OCI-LY3 (cell line): ENCODE results near the gene CEP131.

Experiments
- H2AFZ ChIP-seq: fragments of 200-600, 300-600 bp; shearing (Covaris generic); 2 replicates; pipeline ENCODE4 v1.6.0; 2014; ENCODE audit warnings: antibody characterized with exemption, low read depth, low read length
- H3K27ac ChIP-seq: fragments of 200-600, 300-600 bp; sonication (generic); 2 replicates; pipeline ENCODE4 v1.5.1; 2014; ENCODE audit warnings: mild to moderate bottlenecking, low read length, moderate library complexity, mixed read lengths
- H3K27me3 ChIP-seq: fragments of 200-600, 300-600 bp; sonication (generic); 2 replicates; pipeline ENCODE4 v1.6.1; 2014; ENCODE audit warnings: low read depth, low read length, mixed read lengths
- H3K36me3 ChIP-seq: fragments of 200-600, 300-600 bp; sonication (generic); replicated peaks from 2 replicates; pipeline ENCODE3; 2014; ENCODE audit warnings: low read depth, low read length, mixed read lengths
- H3K4me1 ChIP-seq: fragments of 300-600, 200-600 bp; sonication (generic); 2 replicates; pipeline ENCODE4 v1.6.1; 2014; ENCODE audit warnings: low read length, mixed read lengths
- H3K4me2 ChIP-seq: fragments of 200-600, 300-600 bp; sonication (generic); 2 replicates; pipeline ENCODE4 v1.6.1; 2014; ENCODE audit warnings: low read length, mixed read lengths
- H3K4me3 ChIP-seq: fragments of 300-600, 200-600 bp; sonication (generic); 2 replicates; pipeline ENCODE4 v1.5.1; 2014; ENCODE audit warnings: antibody characterized with exemption, mild to moderate bottlenecking, low read length, moderate library complexity
- H3K79me2 ChIP-seq: fragments of 300-600, 200-600 bp; shearing (Covaris generic); 2 replicates; pipeline ENCODE4 v1.6.1; 2014; ENCODE audit warnings: mild to moderate bottlenecking, low read length, mixed read lengths
- H3K9ac ChIP-seq: fragments of 300-600, 200-600 bp; shearing (Covaris generic); 2 replicates; pipeline ENCODE4 v1.6.0; 2014; ENCODE audit warnings: mild to moderate bottlenecking, low read length, moderate library complexity
- H3K9me3 ChIP-seq: fragments of 200-600, 300-600 bp; shearing (Covaris generic); 2 replicates; pipeline ENCODE4 v1.6.1; 2014; ENCODE audit warnings: low read length, mixed read lengths; ENCODE audit not compliant: insufficient read depth
- H4K20me1 ChIP-seq: fragments of 200-600, 300-600 bp; sonication (generic); 2 replicates; pipeline ENCODE4 v1.6.1; 2016; ENCODE audit warnings: low read length, mixed read lengths; ENCODE audit not compliant: insufficient read depth
- EZH2phosphoT487 ChIP-seq: fragments of 200-600 bp; shearing (Covaris generic); IDR thresholded peaks from 2 replicates; pipeline ENCODE4 v1.6.1; 2018; ENCODE audit warnings: antibody characterized with exemption, mixed run types, low read depth
- TF ChIP-seq, protein P1 (sequence below): fragments of 200-600, 300-600 bp; sonication (generic); IDR thresholded peaks from 2 replicates; pipeline ENCODE4 v1.5.1; 2014; ENCODE audit warnings: antibody characterized with exemption, low read length, low read depth

Gene CEP131

DNA sequence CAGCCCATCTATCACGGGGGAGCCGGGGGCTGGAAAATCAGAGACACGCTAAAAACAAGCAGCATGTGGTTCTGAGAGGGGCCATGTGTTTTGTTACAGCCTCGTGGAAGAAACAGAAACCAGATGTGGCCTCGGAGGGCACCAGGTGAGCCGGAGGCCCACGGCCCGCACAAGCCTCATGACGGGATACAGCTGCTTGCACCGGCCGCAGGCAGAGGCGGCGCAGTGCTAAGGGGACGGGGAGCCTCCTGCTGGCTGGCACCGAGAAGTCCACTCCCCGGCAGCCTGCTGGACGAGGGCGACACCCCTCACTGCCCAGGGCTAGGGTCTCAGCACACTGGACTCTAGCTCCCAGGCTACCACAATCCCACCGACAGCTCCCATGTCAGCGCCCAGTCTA is 35.5 kb upstream of the CEP131 start:
- no peak for TF ChIP-seq EZH2phosphoT487
- TF ChIP-seq, protein P1, sequence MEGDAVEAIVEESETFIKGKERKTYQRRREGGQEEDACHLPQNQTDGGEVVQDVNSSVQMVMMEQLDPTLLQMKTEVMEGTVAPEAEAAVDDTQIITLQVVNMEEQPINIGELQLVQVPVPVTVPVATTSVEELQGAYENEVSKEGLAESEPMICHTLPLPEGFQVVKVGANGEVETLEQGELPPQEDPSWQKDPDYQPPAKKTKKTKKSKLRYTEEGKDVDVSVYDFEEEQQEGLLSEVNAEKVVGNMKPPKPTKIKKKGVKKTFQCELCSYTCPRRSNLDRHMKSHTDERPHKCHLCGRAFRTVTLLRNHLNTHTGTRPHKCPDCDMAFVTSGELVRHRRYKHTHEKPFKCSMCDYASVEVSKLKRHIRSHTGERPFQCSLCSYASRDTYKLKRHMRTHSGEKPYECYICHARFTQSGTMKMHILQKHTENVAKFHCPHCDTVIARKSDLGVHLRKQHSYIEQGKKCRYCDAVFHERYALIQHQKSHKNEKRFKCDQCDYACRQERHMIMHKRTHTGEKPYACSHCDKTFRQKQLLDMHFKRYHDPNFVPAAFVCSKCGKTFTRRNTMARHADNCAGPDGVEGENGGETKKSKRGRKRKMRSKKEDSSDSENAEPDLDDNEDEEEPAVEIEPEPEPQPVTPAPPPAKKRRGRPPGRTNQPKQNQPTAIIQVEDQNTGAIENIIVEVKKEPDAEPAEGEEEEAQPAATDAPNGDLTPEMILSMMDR = no peak
- no peak overlapping the region for H3K9ac ChIP-seq
- no peak overlapping the region for H2AFZ ChIP-seq

DNA sequence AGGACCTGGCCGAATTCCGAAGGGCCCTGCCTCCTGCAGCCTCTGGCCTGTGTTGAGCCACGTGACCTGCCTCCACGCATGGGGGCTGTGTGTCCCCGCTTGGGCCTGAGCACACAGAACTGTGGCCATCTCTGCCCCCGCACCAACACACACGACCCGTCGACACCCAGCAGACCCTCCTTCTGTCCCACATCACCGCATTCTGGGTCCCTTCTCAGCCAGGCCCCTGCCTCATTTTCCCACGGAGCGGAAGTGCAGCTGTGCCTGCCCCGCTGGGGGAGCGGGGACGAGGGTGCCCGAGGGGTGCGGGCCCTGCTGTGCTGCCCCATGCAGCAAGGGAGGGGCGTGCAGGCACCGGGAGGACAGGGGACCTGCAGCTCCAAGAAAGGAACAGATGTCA is 34.8 kb upstream of the CEP131 start:
- H3K36me3 ChIP-seq = peaks cover 7% of the 10 kb centered on the region
- no peak overlapping the region for H3K9ac ChIP-seq
- no peaks in the 10 kb centered on the region for H3K9me3 ChIP-seq
- no peaks in the 10 kb centered on the region for H3K27me3 ChIP-seq
- peaks cover 14% of the 10 kb centered on the region for H4K20me1 ChIP-seq
- no peak overlapping the region for H3K4me2 ChIP-seq
- H3K27ac ChIP-seq = no peak overlapping the region
- no peaks in the 10 kb centered on the region for H3K4me1 ChIP-seq
- H3K4me3 ChIP-seq = no peak overlapping the region
- no peak for TF ChIP-seq EZH2phosphoT487
- TF ChIP-seq, protein P1 = no peak
- no peaks in the 10 kb centered on the region for H3K79me2 ChIP-seq
- H2AFZ ChIP-seq = no peak overlapping the region

More for the DNA sequence above, 35.5 kb upstream of the CEP131 start:
- Histone ChIP-seq H3K4me3 (no peak overlapping the region), H3K36me3 (peaks cover 4% of the 10 kb centered on the region), H4K20me1 (peaks cover 7% of the 10 kb centered on the region), H3K27ac (no peak overlapping the region), H3K4me1 (no peaks in the 10 kb centered on the region), H3K79me2 (no peaks in the 10 kb centered on the region), H3K4me2 (no peak overlapping the region), H3K27me3 (no peaks in the 10 kb centered on the region), H3K9me3 (no peaks in the 10 kb centered on the region)

DNA sequence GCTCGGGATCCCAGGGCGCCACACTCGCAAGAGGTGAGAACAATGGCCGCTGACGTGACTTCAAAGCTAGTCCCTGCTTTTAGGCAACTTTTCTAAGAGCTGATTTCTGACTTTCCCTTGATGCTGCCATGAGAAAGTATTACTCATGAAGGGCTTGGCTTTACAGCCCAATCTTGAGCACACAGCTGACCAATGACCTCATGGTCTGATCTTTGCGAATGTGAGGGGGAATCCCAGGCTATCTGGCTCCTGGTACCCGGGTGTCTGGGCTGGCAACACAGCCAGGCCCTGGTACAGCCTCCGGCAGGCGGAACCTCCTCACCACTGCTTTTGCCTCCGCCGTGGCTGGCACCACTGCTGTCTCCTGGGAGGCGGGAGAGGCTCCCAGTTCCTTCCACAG is 33.9 kb upstream of the CEP131 start:
- H3K4me3 ChIP-seq = no peak overlapping the region
- H3K4me2 ChIP-seq = no peak overlapping the region
- H3K4me1 ChIP-seq = peaks cover 8% of the 10 kb centered on the region
- H3K79me2 ChIP-seq = no peaks in the 10 kb centered on the region
- H3K9me3 ChIP-seq = no peaks in the 10 kb centered on the region
- H4K20me1 ChIP-seq = peaks cover 22% of the 10 kb centered on the region
- no peaks in the 10 kb centered on the region for H3K27me3 ChIP-seq
- H2AFZ ChIP-seq = no peak overlapping the region
- H3K27ac ChIP-seq = no peak overlapping the region
- no peak overlapping the region for H3K9ac ChIP-seq
- peaks cover 16% of the 10 kb centered on the region for H3K36me3 ChIP-seq
- TF ChIP-seq EZH2phosphoT487 = no peak
- TF ChIP-seq, protein P1 = no peak

DNA sequence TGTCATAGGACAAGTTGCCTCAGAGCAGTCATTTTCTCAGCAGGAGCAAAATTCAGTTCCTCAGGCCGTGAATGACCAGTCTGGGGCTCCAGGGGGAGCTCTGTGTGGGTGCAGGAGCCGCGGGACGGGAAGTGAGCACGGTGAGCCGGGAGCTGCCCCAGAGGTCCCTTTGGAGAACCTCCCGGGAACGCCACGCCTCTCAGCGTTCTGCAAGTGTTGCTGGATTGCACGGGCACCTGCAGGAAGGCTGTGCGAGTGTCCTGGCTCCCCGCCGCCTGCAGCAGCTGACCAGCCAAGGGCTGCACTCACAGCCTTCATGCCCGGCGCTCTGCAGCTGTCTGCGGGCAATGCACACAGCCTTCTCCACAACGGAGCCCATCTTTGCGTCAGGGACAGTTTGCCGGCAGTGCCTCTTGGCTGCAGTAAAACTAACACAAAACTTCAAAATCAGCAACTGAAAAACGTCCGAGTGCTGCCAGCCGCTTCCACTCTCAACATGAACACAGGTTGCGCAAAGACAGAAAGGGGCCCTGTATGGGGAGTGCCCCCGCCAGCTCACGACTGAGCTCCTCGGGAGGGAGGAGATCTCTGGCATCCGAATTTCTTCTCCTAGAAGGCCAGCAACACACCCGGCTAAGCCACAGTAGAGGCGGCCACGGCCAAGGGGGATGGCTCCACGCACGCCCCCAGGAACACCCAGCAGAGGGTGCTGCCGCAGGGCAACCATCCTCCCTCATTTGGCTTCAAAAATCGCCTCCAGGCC is 32.4 kb upstream of the CEP131 start:
- Histone ChIP-seq H3K9ac (no peak overlapping the region), H3K4me3 (no peak overlapping the region), H4K20me1 (peaks cover 24% of the 10 kb centered on the region), H3K27ac (no peak overlapping the region), H3K79me2 (no peaks in the 10 kb centered on the region), H2AFZ (no peak overlapping the region), H3K27me3 (no peaks in the 10 kb centered on the region), H3K36me3 (peaks cover 27% of the 10 kb centered on the region), H3K4me2 (no peak overlapping the region), H3K9me3 (no peaks in the 10 kb centered on the region), H3K4me1 (peaks cover 12% of the 10 kb centered on the region)
- TF ChIP-seq, protein P1 = no peak
